HG03039 (cell line): ENCODE data around the gene C2orf81.

Source experiments
- ATAC-seq: cut with Tn5 transposase; IDR thresholded peaks from one replicate; pipeline ENCODE4 v1.9.1; 2021; ENCODE audit warnings: mild to moderate bottlenecking, moderate library complexity; ENCODE audit not compliant: unreplicated experiment

The C2orf81 gene

DNA sequence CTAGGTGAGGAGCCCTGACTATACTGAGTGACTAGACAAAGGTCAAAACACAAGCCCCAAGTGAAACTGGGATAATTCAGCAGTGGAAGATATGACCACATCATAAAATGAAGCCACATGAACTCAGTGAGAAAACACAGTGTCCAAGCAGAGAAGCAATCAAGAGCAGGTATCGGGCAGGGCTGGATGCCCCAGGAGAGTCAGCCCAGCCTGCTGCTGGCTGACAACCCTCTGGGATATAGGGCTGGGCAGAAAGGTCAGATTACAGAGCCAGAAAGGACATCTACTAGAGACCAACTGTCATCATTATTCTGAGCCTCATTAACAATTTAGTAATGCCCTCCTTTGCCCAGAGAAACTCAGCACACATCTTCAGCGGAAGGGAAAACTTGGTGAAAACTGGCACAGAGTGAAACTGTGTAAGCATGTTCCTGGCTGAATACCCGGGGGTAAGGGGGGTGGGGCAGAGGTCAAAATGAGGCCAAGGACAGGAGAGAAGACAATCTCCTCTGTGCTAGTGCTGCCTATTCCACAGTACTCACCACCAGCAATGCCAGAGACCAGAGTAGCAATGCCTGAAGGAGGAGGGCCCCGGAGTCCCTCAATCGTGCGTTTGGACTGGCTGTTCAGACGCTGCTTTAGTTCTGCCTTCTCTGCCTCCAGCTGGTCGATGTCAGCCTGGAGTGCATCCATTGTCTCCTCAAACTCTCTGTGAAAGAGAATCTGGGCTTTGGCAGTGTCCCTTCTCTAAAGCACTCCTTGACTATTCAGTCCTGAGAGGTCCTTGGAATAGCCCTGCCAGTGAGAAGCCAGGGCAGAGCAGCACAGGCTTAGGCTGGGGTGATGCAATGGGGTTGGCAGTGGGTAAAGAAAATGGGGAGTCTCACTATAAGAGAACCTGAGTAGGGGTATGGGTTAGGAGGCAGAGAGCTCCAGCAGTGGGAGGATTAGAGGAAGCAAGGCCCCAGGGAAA lies 56.6 kb downstream of the C2orf81 start:
- ATAC-seq: no peak
